ENCODE results near the gene TMEM170B.

Gene TMEM170B

DNA sequence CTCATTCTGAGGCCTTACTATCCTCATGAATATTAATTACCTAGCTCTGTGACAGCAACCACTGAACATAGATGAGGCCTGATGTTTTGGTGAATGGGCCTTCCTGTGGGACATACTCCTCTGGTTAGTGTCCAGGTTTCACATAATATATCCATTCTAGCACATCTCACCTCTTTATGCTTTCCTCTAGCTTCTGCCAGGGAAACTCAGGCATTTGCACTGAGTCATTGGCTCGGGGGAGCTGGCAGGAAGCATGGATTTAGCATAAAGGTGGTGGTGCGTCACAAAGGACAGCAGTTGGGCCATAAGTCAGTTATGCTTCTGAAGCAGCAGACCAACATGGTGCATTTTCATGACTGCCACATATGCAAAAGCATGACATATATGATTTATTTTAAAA is 37.5 kb upstream of the TMEM170B start:
- Histone ChIP-seq H3K4me3 (ENCODE audit: low read length) (no peak overlapping the region), H3K4me1 (ENCODE audit: control insufficient read depth, low read depth, low read length) (no peaks in the 10 kb centered on the region), H3K79me1 (ENCODE audit: low read length) (no peaks in the 10 kb centered on the region), H4K5ac (ENCODE audit: low read length) (no peak overlapping the region), H2BK120ac (ENCODE audit: low read depth, low read length) (no peak overlapping the region), H2BK15ac (replicated peaks; ENCODE audit: low read depth) (no peak overlapping the region), H2BK5ac (ENCODE audit: low read length) (no peak overlapping the region), H3K18ac (ENCODE audit: low read length) (no peak overlapping the region), H3K27me3 (ENCODE audit: insufficient read depth, low read length, poor library complexity) (no peaks in the 10 kb centered on the region), H3K9ac (ENCODE audit: low read length) (no peak overlapping the region), H3K36me3 (ENCODE audit: control insufficient read depth, insufficient read depth, low read length) (no peaks in the 10 kb centered on the region), H4K8ac (ENCODE audit: low read depth, low read length) (no peak overlapping the region), H2AK5ac (ENCODE audit: low read length) (no peak overlapping the region), H3K4me2 (ENCODE audit: low read length) (no peak overlapping the region), H3K23ac (ENCODE audit: low read length) (no peak overlapping the region), H3K79me2 (ENCODE audit: control insufficient read depth, insufficient read depth, low read length) (no peaks in the 10 kb centered on the region), H3K56ac (ENCODE audit: low read length) (no peak overlapping the region), H3K4ac (ENCODE audit: low read depth, low read length) (no peak overlapping the region), H3K27ac (ENCODE audit: low read depth, low read length) (no peak overlapping the region)
- no CpG with 5 or more reads among the region's 2 CpGs for WGBS (ENCODE audit: extremely low coverage, insufficient coverage, low lambda C conversion rate)
- DNase-seq, result peak; percentile 46

- Histone ChIP-seq H3K23ac (ENCODE audit: low read length) (no peak overlapping the region), H2BK5ac (ENCODE audit: low read length) (no peak overlapping the region), H3K56ac (ENCODE audit: low read length) (no peak overlapping the region), H3K4ac (ENCODE audit: low read depth, low read length) (no peak overlapping the region), H3K27me3 (ENCODE audit: insufficient read depth, low read length, poor library complexity) (no peaks in the 10 kb centered on the region), H3K79me1 (ENCODE audit: low read length) (no peaks in the 10 kb centered on the region), H3K36me3 (ENCODE audit: control insufficient read depth, insufficient read depth, low read length) (no peaks in the 10 kb centered on the region), H4K8ac (ENCODE audit: low read depth, low read length) (no peak overlapping the region), H3K79me2 (ENCODE audit: control insufficient read depth, insufficient read depth, low read length) (no peaks in the 10 kb centered on the region), H3K4me2 (ENCODE audit: low read length) (no peak overlapping the region), H3K18ac (ENCODE audit: low read length) (no peak overlapping the region), H3K9ac (ENCODE audit: low read length) (no peak overlapping the region), H3K27ac (ENCODE audit: low read depth, low read length) (no peak overlapping the region), H3K4me1 (ENCODE audit: control insufficient read depth, low read depth, low read length) (no peaks in the 10 kb centered on the region), H2BK120ac (ENCODE audit: low read depth, low read length) (no peak overlapping the region), H2AK5ac (ENCODE audit: low read length) (no peak overlapping the region), H3K4me3 (ENCODE audit: low read length) (no peak overlapping the region), H4K5ac (ENCODE audit: low read length) (no peak overlapping the region), H2BK15ac (replicated peaks; ENCODE audit: low read depth) (no peak overlapping the region)
- WGBS (ENCODE audit: extremely low coverage, insufficient coverage, low lambda C conversion rate), result no CpG with 5 or more reads among the region's 3 CpGs
- no peak for DNase-seq
Measured at GRCh38 chr6:11509471-11509870, 28.1 kb upstream of the TMEM170B start.

GRCh38 chr6:11514672-11515071 is 22.9 kb upstream of the TMEM170B start:
- Histone ChIP-seq H3K18ac (ENCODE audit: low read length) (no peak overlapping the region), H3K4me3 (ENCODE audit: low read length) (no peak overlapping the region), H2AK5ac (ENCODE audit: low read length) (no peak overlapping the region), H3K27ac (ENCODE audit: low read depth, low read length) (no peak overlapping the region), H3K4me2 (ENCODE audit: low read length) (no peak overlapping the region), H3K4me1 (ENCODE audit: control insufficient read depth, low read depth, low read length) (no peaks in the 10 kb centered on the region), H3K23ac (ENCODE audit: low read length) (no peak overlapping the region), H3K79me1 (ENCODE audit: low read length) (no peaks in the 10 kb centered on the region), H4K5ac (ENCODE audit: low read length) (no peak overlapping the region), H3K4ac (ENCODE audit: low read depth, low read length) (no peak overlapping the region), H2BK120ac (ENCODE audit: low read depth, low read length) (no peak overlapping the region), H3K79me2 (ENCODE audit: control insufficient read depth, insufficient read depth, low read length) (no peaks in the 10 kb centered on the region), H3K56ac (ENCODE audit: low read length) (no peak overlapping the region), H2BK15ac (replicated peaks; ENCODE audit: low read depth) (no peak overlapping the region), H4K8ac (ENCODE audit: low read depth, low read length) (no peak overlapping the region), H3K36me3 (ENCODE audit: control insufficient read depth, insufficient read depth, low read length) (no peaks in the 10 kb centered on the region), H3K9ac (ENCODE audit: low read length) (no peak overlapping the region), H3K27me3 (ENCODE audit: insufficient read depth, low read length, poor library complexity) (no peaks in the 10 kb centered on the region), H2BK5ac (ENCODE audit: low read length) (no peak overlapping the region)
- DNase-seq, result no peak
- no CpG with 5 or more reads among the region's 3 CpGs for WGBS (ENCODE audit: extremely low coverage, insufficient coverage, low lambda C conversion rate)

GRCh38 chr6:11515763-11516162 is 21.8 kb upstream of the TMEM170B start:
- no peak overlapping the region for H4K8ac ChIP-seq (ENCODE audit: low read depth, low read length)
- H3K4me1 ChIP-seq (ENCODE audit: control insufficient read depth, low read depth, low read length), result no peaks in the 10 kb centered on the region
- H3K4me2 ChIP-seq (ENCODE audit: low read length), result no peak overlapping the region
- H4K5ac ChIP-seq (ENCODE audit: low read length), result no peak overlapping the region
- no peak overlapping the region for H3K18ac ChIP-seq (ENCODE audit: low read length)
- no peak overlapping the region for H3K23ac ChIP-seq (ENCODE audit: low read length)
- no peak overlapping the region for H3K9ac ChIP-seq (ENCODE audit: low read length)
- no CpG with 5 or more reads among the region's 3 CpGs for WGBS (ENCODE audit: extremely low coverage, insufficient coverage, low lambda C conversion rate)
- H3K27ac ChIP-seq (ENCODE audit: low read depth, low read length), result no peak overlapping the region
- no peaks in the 10 kb centered on the region for H3K36me3 ChIP-seq (ENCODE audit: control insufficient read depth, insufficient read depth, low read length)
- H3K4ac ChIP-seq (ENCODE audit: low read depth, low read length), result no peak overlapping the region
- no peak overlapping the region for H2AK5ac ChIP-seq (ENCODE audit: low read length)
- no peaks in the 10 kb centered on the region for H3K27me3 ChIP-seq (ENCODE audit: insufficient read depth, low read length, poor library complexity)
- no peak overlapping the region for H3K56ac ChIP-seq (ENCODE audit: low read length)
- H2BK120ac ChIP-seq (ENCODE audit: low read depth, low read length), result no peak overlapping the region
- H3K79me1 ChIP-seq (ENCODE audit: low read length), result no peaks in the 10 kb centered on the region
- H2BK15ac ChIP-seq (replicated peaks; ENCODE audit: low read depth), result no peak overlapping the region
- DNase-seq, result no peak
- H2BK5ac ChIP-seq (ENCODE audit: low read length), result no peak overlapping the region
- no peaks in the 10 kb centered on the region for H3K79me2 ChIP-seq (ENCODE audit: control insufficient read depth, insufficient read depth, low read length)
- H3K4me3 ChIP-seq (ENCODE audit: low read length), result no peak overlapping the region

- H3K23ac ChIP-seq (ENCODE audit: low read length), result no peak overlapping the region
- no peak overlapping the region for H2BK120ac ChIP-seq (ENCODE audit: low read depth, low read length)
- no peak overlapping the region for H3K9ac ChIP-seq (ENCODE audit: low read length)
- H2BK15ac ChIP-seq (replicated peaks; ENCODE audit: low read depth), result no peak overlapping the region
- no peak overlapping the region for H4K5ac ChIP-seq (ENCODE audit: low read length)
- H3K79me1 ChIP-seq (ENCODE audit: low read length), result no peaks in the 10 kb centered on the region
- no peak overlapping the region for H2BK5ac ChIP-seq (ENCODE audit: low read length)
- H3K4me2 ChIP-seq (ENCODE audit: low read length), result no peak overlapping the region
- no CpG with 5 or more reads among the region's 4 CpGs for WGBS (ENCODE audit: extremely low coverage, insufficient coverage, low lambda C conversion rate)
- no peak overlapping the region for H3K4ac ChIP-seq (ENCODE audit: low read depth, low read length)
- no peak overlapping the region for H4K8ac ChIP-seq (ENCODE audit: low read depth, low read length)
- no peak for DNase-seq
- H3K27me3 ChIP-seq (ENCODE audit: insufficient read depth, low read length, poor library complexity), result no peaks in the 10 kb centered on the region
- H3K18ac ChIP-seq (ENCODE audit: low read length), result no peak overlapping the region
- no peak overlapping the region for H3K56ac ChIP-seq (ENCODE audit: low read length)
- no peaks in the 10 kb centered on the region for H3K4me1 ChIP-seq (ENCODE audit: control insufficient read depth, low read depth, low read length)
- no peaks in the 10 kb centered on the region for H3K36me3 ChIP-seq (ENCODE audit: control insufficient read depth, insufficient read depth, low read length)
- H3K79me2 ChIP-seq (ENCODE audit: control insufficient read depth, insufficient read depth, low read length), result no peaks in the 10 kb centered on the region
- no peak overlapping the region for H2AK5ac ChIP-seq (ENCODE audit: low read length)
- H3K4me3 ChIP-seq (ENCODE audit: low read length), result no peak overlapping the region
- no peak overlapping the region for H3K27ac ChIP-seq (ENCODE audit: low read depth, low read length)
Measured at GRCh38 chr6:11522812-11523605, 14.5 kb upstream of the TMEM170B start.

Measured in mesendoderm (in vitro differentiated cells).